Glomerular endothelial cell (primary cell): ENCODE measurements around the gene USP34. TPM values are rescaled to one million over a fixed set of nuclear protein-coding genes. Genes with fewer than 3 reads are reported as not detected.
"Not testable (repeated sequence)": the region's sequence is repeated elsewhere in the genome, so short reads cannot be mapped to it uniquely, and the experiment has no call there.

Experiments
- DNase-seq: peaks from one replicate; pipeline ENCODE4 v3.0.0-alpha.2; 2011; ENCODE audit warnings: low read depth, low spot score; ENCODE audit errors: extremely low read depth
- total RNA-seq: library from RNA; depleted of rRNA; stranded (reverse); fragments of >200 nt; gene quantifications from 2 replicates; pipeline ENCODE4 v1.2.3, GENCODE V29; 2015

The USP34 gene
- total RNA-seq, 1 donor from 2014 or later: 94.1 TPM

- DNase-seq: no peak
Observed at GRCh38 chr2:61196671-61197070, 274.2 kb downstream of the USP34 start.

- not testable (repeated sequence) for DNase-seq
Observed at GRCh38 chr2:61194646-61195045, 276.2 kb downstream of the USP34 start.

GRCh38 chr2:61193670-61194561 lies 277.0 kb downstream of the USP34 start:
- DNase-seq: no peak

- DNase-seq: no peak
Observed at GRCh38 chr2:61187085-61187484, 283.8 kb downstream of the USP34 start.

GRCh38 chr2:61185231-61185728 lies 285.6 kb downstream of the USP34 start:
- DNase-seq: no peak

GRCh38 chr2:61184263-61184662 lies 286.6 kb downstream of the USP34 start:
- no peak for DNase-seq

GRCh38 chr2:61183795-61184194 lies 287.1 kb downstream of the USP34 start:
- no peak for DNase-seq

- no peak for DNase-seq
Observed at GRCh38 chr2:61182059-61182383, 288.9 kb downstream of the USP34 start.

- DNase-seq: no peak
Observed at GRCh38 chr2:61181382-61182058, 289.4 kb downstream of the USP34 start.

GRCh38 chr2:61180686-61181085 lies 290.2 kb downstream of the USP34 start:
- no peak for DNase-seq

GRCh38 chr2:61179701-61180639 lies 290.9 kb downstream of the USP34 start:
- DNase-seq: no peak

- no peak for DNase-seq
Observed at GRCh38 chr2:61178603-61179545, 292.0 kb downstream of the USP34 start.

GRCh38 chr2:61177727-61178549 lies 292.9 kb downstream of the USP34 start:
- no peak for DNase-seq

- no peak for DNase-seq
Observed at GRCh38 chr2:61176755-61177726, 293.8 kb downstream of the USP34 start.

- DNase-seq: no peak
Observed at GRCh38 chr2:61175036-61175435, 295.9 kb downstream of the USP34 start.

GRCh38 chr2:61173116-61173515 lies 297.8 kb downstream of the USP34 start:
- DNase-seq: no peak

GRCh38 chr2:61172671-61173070 lies 298.2 kb downstream of the USP34 start:
- DNase-seq: no peak

- no peak for DNase-seq
Observed at GRCh38 chr2:61167579-61167978, 303.3 kb downstream of the USP34 start.
